Measurements from ENCODE around the gene CYLD. TPM values are rescaled to one million over a fixed set of nuclear protein-coding genes. Genes with fewer than 3 reads are reported as not detected.

The CYLD gene
- total and polyA plus RNA-seq, 2 experiments from 2014 or later, result 6.9 to 30.9 TPM

- Mint-ChIP-seq H3K4me1 (peaks cover 15% of the 10 kb centered on the region), H3K4me3 (no peak overlapping the region), H3K9me3 (no peaks in the 10 kb centered on the region), H3K27me3 (ENCODE audit: insufficient read depth, low read depth, poor library complexity) (peaks cover 11% of the 10 kb centered on the region), H3K36me3 (ENCODE audit: low read depth) (no peaks in the 10 kb centered on the region), H3K27ac (no peak overlapping the region)
- DNase-seq (ENCODE audit: low spot score) (no peak), ATAC-seq (no peak)
- no peaks in the 10 kb centered on the region for H4K20me1 ChIP-seq (replicated peaks; ENCODE audit: insufficient read depth)
- no peaks in the 10 kb centered on the region for H3K36me3 ChIP-seq (ENCODE audit: insufficient read depth)
- no peaks in the 10 kb centered on the region for H3F3A ChIP-seq (replicated peaks; ENCODE audit: low read depth)
- H3K4me2 ChIP-seq, result no peak overlapping the region
- H3K27me3 ChIP-seq (ENCODE audit: insufficient read depth), result no peaks in the 10 kb centered on the region
- no peak for TF ChIP-seq STAT1 (IDR thresholded peaks at IDR 0.05; ENCODE audit: unreplicated experiment)
- TF ChIP-seq ZNF462 (CRISPR knock-in tag; IDR thresholded peaks at IDR 0.05), result no peak
- TF ChIP-seq POLR2AphosphoS5 (IDR thresholded peaks at IDR 0.05; ENCODE audit: low read depth), result no peak
- TF ChIP-seq JUNB (IDR thresholded peaks at IDR 0.05; ENCODE audit: unreplicated experiment), result no peak
- TF ChIP-seq ZNF114 (CRISPR knock-in tag; IDR thresholded peaks at IDR 0.05), result no peak
- no peak for TF ChIP-seq ZNF331 (CRISPR knock-in tag; IDR thresholded peaks at IDR 0.05; ENCODE audit: low read depth)
- no peak for TF ChIP-seq REST (IDR thresholded peaks at IDR 0.05; ENCODE audit: unreplicated experiment)
- TF ChIP-seq NANOG (IDR thresholded peaks at IDR 0.05; ENCODE audit: borderline replicate concordance), result no peak
- TF ChIP-seq CREB1 (CRISPR knock-in tag; IDR thresholded peaks at IDR 0.05; ENCODE audit: low read depth), result no peak
- TF ChIP-seq EZH2phosphoT487 (IDR thresholded peaks at IDR 0.05; ENCODE audit: unreplicated experiment), result no peak
- TF ChIP-seq EZH2 (IDR thresholded peaks at IDR 0.05; ENCODE audit: low read depth, unreplicated experiment), result no peak
- H3K79me2 ChIP-seq (replicated peaks; ENCODE audit: insufficient read depth), result no peaks in the 10 kb centered on the region
- H3K27ac ChIP-seq (ENCODE audit: low read depth), result no peak overlapping the region
- 0 out of 2 replicates have a peak, but pooled peaks cover 2% of the 10 kb centered on the region for H3K9me2 ChIP-seq (ENCODE audit: insufficient read depth)
- H3K4me3 ChIP-seq, result no peak overlapping the region
- no peak overlapping the region for H2AFZ ChIP-seq
- H3K4me1 ChIP-seq (ENCODE audit: insufficient read depth), result peaks cover 7% of the 10 kb centered on the region; the same call in 1 of the 2 replicates
These were observed 68.5 kb downstream of the CYLD start for GRCh38 chr16:50810241-50810965.

All from GM23338 (cell line).